Measurements from ENCODE around the gene ACSBG1.

GRCh38 chr15:78205856-78206255, 28.5 kb downstream of the ACSBG1 start:
- TF ChIP-seq CTCF (IDR thresholded peaks at IDR 0.05) (no peak), POLR2A (IDR thresholded peaks at IDR 0.05) (no peak)
